Loucy (cell line): Measurements from ENCODE around the gene ZFR.

Source experiments
- CTCF ChIP-seq: fragments of 200-600 bp; sonication (generic); conservative IDR thresholded peaks from 2 replicates; pipeline ENCODE4 v1.5.1; 2014; ENCODE audit warnings: mild to moderate bottlenecking, antibody characterized with exemption, low read length
- EZH2phosphoT487 ChIP-seq: fragments of 200-600 bp; IDR thresholded peaks from 2 replicates; pipeline ENCODE4 v1.6.1; 2018; ENCODE audit warnings: antibody characterized with exemption, mild to moderate bottlenecking, moderate library complexity, borderline replicate concordance

GRCh38 chr5:32461441-32462120, 17.0 kb upstream of the ZFR start:
- TF ChIP-seq CTCF (no peak), EZH2phosphoT487 (no peak)
